NT2/D1 (cell line): ENCODE results near the gene TMEM121.

ENCODE experiments used
- DNase-seq: peaks from one replicate; pipeline ENCODE4 v3.0.0-alpha.2; 2011; ENCODE audit warnings: low read depth, low spot score
- H3K27me3 ChIP-seq: 2 replicates; pipeline ENCODE4 v1.6.0; 2011; ENCODE audit warnings: mild to moderate bottlenecking; ENCODE audit not compliant: insufficient read length, insufficient read depth
- H3K36me3 ChIP-seq: 2 replicates; pipeline ENCODE4 v1.6.1; 2011; ENCODE audit warnings: mild to moderate bottlenecking, low read length, mixed read lengths; ENCODE audit not compliant: insufficient read depth, insufficient read length
- H3K4me1 ChIP-seq: 2 replicates; pipeline ENCODE4 v1.5.1; 2011; ENCODE audit not compliant: insufficient read depth, insufficient read length
- H3K4me3 ChIP-seq: 2 replicates; pipeline ENCODE4 v1.5.1; 2011; ENCODE audit warnings: low read depth; ENCODE audit not compliant: insufficient read length
- H3K9ac ChIP-seq: 2 replicates; pipeline ENCODE4 v1.6.0; 2011; ENCODE audit warnings: low read depth; ENCODE audit not compliant: insufficient read length
- H3K9me3 ChIP-seq: 2 replicates; pipeline ENCODE4 v1.5.1; 2011; ENCODE audit warnings: mild to moderate bottlenecking, low read length; ENCODE audit not compliant: insufficient read depth
- SUZ12 ChIP-seq: IDR thresholded peaks from 2 replicates; pipeline ENCODE4 v1.6.1; 2011; ENCODE audit not compliant: insufficient read length, insufficient read depth; ENCODE audit errors: extremely low read depth
- YY1 ChIP-seq: IDR thresholded peaks from 2 replicates; pipeline ENCODE4 v1.6.1; 2011; ENCODE audit not compliant: insufficient read length, insufficient read depth
- ZNF274 ChIP-seq: IDR thresholded peaks from 2 replicates; pipeline ENCODE4 v1.6.1; 2011; ENCODE audit warnings: mild to moderate bottlenecking, low read depth, low read length

TMEM121 gene

GRCh38 chr14:105525861-105526775 lies at the start of gene TMEM121:
TSS of gene TMEM121 (plus strand) at chr14:105526583. CDS start at chr14:105528835, 2,252 bp downstream.
- no peak for DNase-seq
- Histone ChIP-seq H3K4me3 (peak within 1 kb of the TSS; percentile 40), H3K36me3 (no peaks in the 10 kb centered on the region), H3K4me1 (peaks cover 3% of the 10 kb centered on the region), H3K9ac (peak within 1 kb of the TSS; percentile 74), H3K27me3 (peaks cover 23% of the 10 kb centered on the region), H3K9me3 (peaks cover 5% of the 10 kb centered on the region; the same call in 1 of the 2 replicates)
- TF ChIP-seq SUZ12 (no peak), YY1 (no peak), ZNF274 (no peak)

GRCh38 chr14:105476831-105477659 lies 49.3 kb upstream of the TMEM121 start:
- H3K36me3 ChIP-seq, result peaks cover 6% of the 10 kb centered on the region
- no peaks in the 10 kb centered on the region for H3K27me3 ChIP-seq
- H3K4me3 ChIP-seq, result peak overlapping the region; percentile 61
- peaks cover 33% of the 10 kb centered on the region for H3K4me1 ChIP-seq
- TF ChIP-seq SUZ12 (no peak), ZNF274 (no peak), YY1 (no peak)
- H3K9me3 ChIP-seq, result no peaks in the 10 kb centered on the region
- peak overlapping the region; percentile 85 for H3K9ac ChIP-seq
- no peak for DNase-seq

GRCh38 chr14:105477660-105478397 lies 48.6 kb upstream of the TMEM121 start:
- no peaks in the 10 kb centered on the region for H3K27me3 ChIP-seq

GRCh38 chr14:105478398-105479251 lies 47.8 kb upstream of the TMEM121 start:
- no peak for TF ChIP-seq YY1
- TF ChIP-seq ZNF274, result no peak
- no peak for TF ChIP-seq SUZ12
- peaks cover 33% of the 10 kb centered on the region for H3K4me1 ChIP-seq
- peaks cover 6% of the 10 kb centered on the region for H3K36me3 ChIP-seq
- no peaks in the 10 kb centered on the region for H3K9me3 ChIP-seq
- no peaks in the 10 kb centered on the region for H3K27me3 ChIP-seq
- no peak overlapping the region for H3K9ac ChIP-seq
- DNase-seq, result no peak
- no peak overlapping the region for H3K4me3 ChIP-seq

More at GRCh38 chr14:105477660-105478397, 48.6 kb upstream of the TMEM121 start:
- H3K36me3 ChIP-seq, result peaks cover 6% of the 10 kb centered on the region
- peaks cover 32% of the 10 kb centered on the region for H3K4me1 ChIP-seq
- no peak overlapping the region for H3K9ac ChIP-seq
- no peak overlapping the region for H3K4me3 ChIP-seq
- DNase-seq, result no peak
- no peaks in the 10 kb centered on the region for H3K9me3 ChIP-seq
- TF ChIP-seq ZNF274 (no peak), YY1 (no peak), SUZ12 (no peak)

GRCh38 chr14:105479431-105480158 lies 46.8 kb upstream of the TMEM121 start:
- Histone ChIP-seq H3K9me3 (no peaks in the 10 kb centered on the region), H3K4me3 (no peak overlapping the region), H3K9ac (no peak overlapping the region), H3K36me3 (peaks cover 6% of the 10 kb centered on the region), H3K27me3 (peaks cover 1% of the 10 kb centered on the region), H3K4me1 (peaks cover 39% of the 10 kb centered on the region)
- no peak for TF ChIP-seq SUZ12
- no peak for TF ChIP-seq YY1
- TF ChIP-seq ZNF274, result no peak
- no peak for DNase-seq
